ENCODE data around the gene C6orf120. TPM values are rescaled to one million over a fixed set of nuclear protein-coding genes. Genes with fewer than 3 reads are reported as not detected.

C6orf120 gene
- total and polyA plus RNA-seq, 2 donors (not counting 1 experiment from before 2014, with no cell fraction given): 41.0 to 46.2 TPM

GRCh38 chr6:169725125-169726048, 23.5 kb downstream of the C6orf120 start:
- Histone ChIP-seq H3K9me3 (ENCODE audit: control insufficient read depth, insufficient read depth, low read depth, low read length) (no peaks in the 10 kb centered on the region), H3K36me3 (ENCODE audit: control insufficient read depth, insufficient read depth, low read length) (no peaks in the 10 kb centered on the region), H3K4me2 (ENCODE audit: extremely low read depth, insufficient read depth, low read length) (peak overlapping the region; percentile 88), H3K27me3 (ENCODE audit: control insufficient read depth, insufficient read depth, low read length) (no peaks in the 10 kb centered on the region), H3K9ac (ENCODE audit: insufficient read depth, low read length) (peak overlapping the region; percentile 88), H3K4me1 (ENCODE audit: control insufficient read depth, extremely low read depth, insufficient read depth, low read length) (peaks cover 2% of the 10 kb centered on the region), H3K4me3 (replicated peaks in 1 of 4; ENCODE audit: control extremely low read depth in 1 of 4, insufficient read depth in 1 of 4, low read depth in 3 of 4, low read length in 4 of 4) (peak overlapping the region; percentile 50 to 61 (median 54)), H3K79me2 (ENCODE audit: control insufficient read depth, insufficient read depth, low read length) (peaks cover 20% of the 10 kb centered on the region), H3K27ac (ENCODE audit: insufficient read depth, low read length) (peak overlapping the region; percentile 87), H4K20me1 (ENCODE audit: control insufficient read depth, extremely low read depth, insufficient read depth, low read length) (no peaks in the 10 kb centered on the region), H2AFZ (ENCODE audit: low read length) (peak overlapping the region; percentile 63)
- DNase-seq (ENCODE audit: low read depth in 2 of 2): peak; percentile 74 to 91
- no peak for TF ChIP-seq CTCF (conservative IDR thresholded peaks at IDR 0.05 in 1 of 2, IDR thresholded peaks at IDR 0.05 in 1 of 2; ENCODE audit: low read depth in 1 of 2, low read length in 2 of 2)
- no peak for TF ChIP-seq EZH2 (IDR thresholded peaks at IDR 0.05; ENCODE audit: low read length, missing control alignments)

GRCh38 chr6:169726049-169726400, 24.1 kb downstream of the C6orf120 start:
- H3K4me3 ChIP-seq (replicated peaks in 1 of 4; ENCODE audit: control extremely low read depth in 1 of 4, insufficient read depth in 1 of 4, low read depth in 3 of 4, low read length in 4 of 4): no peak overlapping the region
- H3K4me1 ChIP-seq (ENCODE audit: control insufficient read depth, extremely low read depth, insufficient read depth, low read length): peaks cover 2% of the 10 kb centered on the region
- no peaks in the 10 kb centered on the region for H3K36me3 ChIP-seq (ENCODE audit: control insufficient read depth, insufficient read depth, low read length)
- H4K20me1 ChIP-seq (ENCODE audit: control insufficient read depth, extremely low read depth, insufficient read depth, low read length): no peaks in the 10 kb centered on the region
- H3K79me2 ChIP-seq (ENCODE audit: control insufficient read depth, insufficient read depth, low read length): peaks cover 15% of the 10 kb centered on the region
- DNase-seq (ENCODE audit: low read depth in 2 of 2): no peak
- TF ChIP-seq CTCF (conservative IDR thresholded peaks at IDR 0.05 in 1 of 2, IDR thresholded peaks at IDR 0.05 in 1 of 2; ENCODE audit: low read depth in 1 of 2, low read length in 2 of 2) (no peak), EZH2 (IDR thresholded peaks at IDR 0.05; ENCODE audit: low read length, missing control alignments) (no peak)
- no peak overlapping the region for H2AFZ ChIP-seq (ENCODE audit: low read length)
- H3K4me2 ChIP-seq (ENCODE audit: extremely low read depth, insufficient read depth, low read length): no peak overlapping the region
- H3K27ac ChIP-seq (ENCODE audit: insufficient read depth, low read length): no peak overlapping the region
- no peaks in the 10 kb centered on the region for H3K27me3 ChIP-seq (ENCODE audit: control insufficient read depth, insufficient read depth, low read length)
- no peak overlapping the region for H3K9ac ChIP-seq (ENCODE audit: insufficient read depth, low read length)
- H3K9me3 ChIP-seq (ENCODE audit: control insufficient read depth, insufficient read depth, low read depth, low read length): no peaks in the 10 kb centered on the region

- H2AFZ ChIP-seq (ENCODE audit: low read length): no peak overlapping the region
- no peaks in the 10 kb centered on the region for H3K36me3 ChIP-seq (ENCODE audit: control insufficient read depth, insufficient read depth, low read length)
- no peaks in the 10 kb centered on the region for H4K20me1 ChIP-seq (ENCODE audit: control insufficient read depth, extremely low read depth, insufficient read depth, low read length)
- H3K4me2 ChIP-seq (ENCODE audit: extremely low read depth, insufficient read depth, low read length): no peak overlapping the region
- no peak overlapping the region for H3K9ac ChIP-seq (ENCODE audit: insufficient read depth, low read length)
- TF ChIP-seq EZH2 (IDR thresholded peaks at IDR 0.05; ENCODE audit: low read length, missing control alignments): no peak
- TF ChIP-seq CTCF (conservative IDR thresholded peaks at IDR 0.05 in 1 of 2, IDR thresholded peaks at IDR 0.05 in 1 of 2; ENCODE audit: low read depth in 1 of 2, low read length in 2 of 2): no peak
- DNase-seq (ENCODE audit: low read depth in 2 of 2): no peak
- peaks cover 6% of the 10 kb centered on the region for H3K79me2 ChIP-seq (ENCODE audit: control insufficient read depth, insufficient read depth, low read length)
- H3K27me3 ChIP-seq (ENCODE audit: control insufficient read depth, insufficient read depth, low read length): no peaks in the 10 kb centered on the region
- H3K9me3 ChIP-seq (ENCODE audit: control insufficient read depth, insufficient read depth, low read depth, low read length): no peaks in the 10 kb centered on the region
- peaks cover 2% of the 10 kb centered on the region for H3K4me1 ChIP-seq (ENCODE audit: control insufficient read depth, extremely low read depth, insufficient read depth, low read length)
- no peak overlapping the region for H3K27ac ChIP-seq (ENCODE audit: insufficient read depth, low read length)
- H3K4me3 ChIP-seq (replicated peaks in 1 of 4; ENCODE audit: control extremely low read depth in 1 of 4, insufficient read depth in 1 of 4, low read depth in 3 of 4, low read length in 4 of 4): no peak overlapping the region
Measured at GRCh38 chr6:169726963-169727362, 25.0 kb downstream of the C6orf120 start.
